RWPE2 (cell line): Measurements from ENCODE around the gene CNNM2.
"Not testable (repeated sequence)": the region's sequence is repeated elsewhere in the genome, so short reads cannot be mapped to it uniquely, and the experiment has no call there.

Source experiments
- ATAC-seq: fragments of 200-7000 bp; cut with Tn5 transposase; 3 replicates; pipeline ENCODE4 v1.9.1; 2021; ENCODE audit warnings: low read depth
- DNase-seq: peaks from one replicate; pipeline ENCODE4 v3.0.0-alpha.2; 2020; ENCODE audit warnings: low spot score
- H3K27ac ChIP-seq: fragments of 450-650 bp; 2 replicates; pipeline ENCODE4 v1.5.1; 2017; ENCODE audit warnings: mild to moderate bottlenecking; ENCODE audit not compliant: poor library complexity, severe bottlenecking
- H3K27me3 ChIP-seq: fragments of 250-450 bp; sonication (Bioruptor Pico); 2 replicates; pipeline ENCODE4 v1.5.1; 2021; ENCODE audit warnings: mild to moderate bottlenecking, moderate library complexity; ENCODE audit not compliant: insufficient read depth, poor library complexity, severe bottlenecking
- H3K36me3 ChIP-seq: fragments of 250-450 bp; sonication (Bioruptor Pico); 2 replicates; pipeline ENCODE4 v1.5.1; 2020; ENCODE audit warnings: low read depth, mild to moderate bottlenecking, moderate library complexity
- H3K4me1 ChIP-seq: fragments of 250-450 bp; sonication (Bioruptor Pico); 2 replicates; pipeline ENCODE4 v1.5.1; 2021; ENCODE audit warnings: mild to moderate bottlenecking, moderate library complexity; ENCODE audit not compliant: insufficient read depth, poor library complexity, severe bottlenecking
- H3K4me3 ChIP-seq: fragments of 250-450 bp; sonication (Bioruptor Pico); 2 replicates; pipeline ENCODE4 v1.5.1; 2021; ENCODE audit warnings: mild to moderate bottlenecking, moderate library complexity; ENCODE audit not compliant: severe bottlenecking
- H3K9me3 ChIP-seq: fragments of 250-450 bp; sonication (Bioruptor Pico); 2 replicates; pipeline ENCODE4 v1.5.1; 2021; ENCODE audit warnings: mild to moderate bottlenecking, moderate library complexity; ENCODE audit not compliant: severe bottlenecking
- CTCF ChIP-seq: fragments of 450-650 bp; IDR thresholded peaks from one replicate; pipeline ENCODE4 v1.5.1; 2017; ENCODE audit warnings: mild to moderate bottlenecking, moderate library complexity; ENCODE audit not compliant: poor library complexity, severe bottlenecking

CNNM2 gene

DNA sequence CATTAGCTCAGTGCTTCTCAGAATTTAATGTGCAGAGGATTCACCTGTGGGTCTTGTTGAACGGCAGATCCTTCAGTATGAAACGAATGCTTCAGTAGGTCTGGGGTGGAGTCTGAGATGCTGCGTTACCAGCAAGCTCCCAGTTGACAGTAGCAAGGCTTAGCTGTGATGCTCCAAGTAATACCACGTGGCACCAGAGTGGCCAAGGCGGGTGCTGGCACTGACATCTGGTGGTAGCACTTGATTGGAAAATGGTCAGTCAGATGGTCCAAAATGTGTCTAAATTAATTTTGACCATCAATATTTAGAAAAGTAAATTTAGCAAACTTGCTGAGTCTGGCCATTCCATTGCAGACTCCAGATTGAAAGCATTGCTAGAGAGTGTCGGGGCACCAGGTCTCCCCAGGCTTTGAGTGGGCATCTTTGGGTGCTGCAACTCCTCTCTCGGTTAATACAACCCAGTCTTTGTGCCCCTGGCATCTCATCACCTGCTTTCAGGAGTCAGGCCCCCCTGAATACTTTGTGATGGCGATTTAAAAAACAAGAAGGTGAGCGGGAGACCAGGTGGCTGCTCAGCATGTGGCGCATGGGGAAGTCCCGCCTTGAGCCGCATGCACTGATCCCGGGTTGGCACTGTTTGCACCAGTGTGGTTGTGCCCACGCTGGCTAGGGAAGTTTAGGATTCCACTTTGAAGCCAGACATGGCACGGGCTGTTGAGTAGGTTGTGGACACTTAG lies 144.9 kb downstream of the CNNM2 start:
- Histone ChIP-seq H3K27me3 (no peaks in the 10 kb centered on the region), H3K4me1 (no peaks in the 10 kb centered on the region), H3K27ac (no peak overlapping the region), H3K4me3 (no peak overlapping the region), H3K36me3 (no peaks in the 10 kb centered on the region), H3K9me3 (no peaks in the 10 kb centered on the region)
- peak; percentile 31 for TF ChIP-seq CTCF
- ATAC-seq (peak; percentile 52; the same call in 1 of the 3 replicates), DNase-seq (no peak)

DNA sequence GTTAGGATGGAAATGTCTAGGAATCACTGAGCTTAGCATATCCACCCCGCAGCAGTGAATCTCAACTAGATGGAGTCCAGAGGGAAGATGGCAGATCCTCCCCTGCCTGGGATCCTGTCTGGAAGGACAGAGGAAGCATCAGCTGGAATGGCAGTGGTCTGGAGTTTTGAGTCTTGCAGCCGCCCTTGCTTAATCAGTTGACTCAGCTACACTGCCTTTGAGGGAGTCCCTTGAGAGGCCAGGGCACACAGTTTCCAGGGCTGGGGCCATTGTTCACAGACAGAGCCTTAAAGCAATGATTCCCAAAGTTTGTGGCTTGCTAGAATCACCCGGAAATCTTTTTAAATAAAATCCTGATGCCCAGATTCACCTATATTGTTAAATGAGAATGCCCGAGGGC lies 146.9 kb downstream of the CNNM2 start:
- DNase-seq, result no peak
- Histone ChIP-seq H3K4me1 (no peaks in the 10 kb centered on the region), H3K27ac (no peak overlapping the region), H3K9me3 (no peaks in the 10 kb centered on the region), H3K27me3 (no peaks in the 10 kb centered on the region), H3K4me3 (no peak overlapping the region), H3K36me3 (no peaks in the 10 kb centered on the region)
- no peak for ATAC-seq
- TF ChIP-seq CTCF, result no peak

DNA sequence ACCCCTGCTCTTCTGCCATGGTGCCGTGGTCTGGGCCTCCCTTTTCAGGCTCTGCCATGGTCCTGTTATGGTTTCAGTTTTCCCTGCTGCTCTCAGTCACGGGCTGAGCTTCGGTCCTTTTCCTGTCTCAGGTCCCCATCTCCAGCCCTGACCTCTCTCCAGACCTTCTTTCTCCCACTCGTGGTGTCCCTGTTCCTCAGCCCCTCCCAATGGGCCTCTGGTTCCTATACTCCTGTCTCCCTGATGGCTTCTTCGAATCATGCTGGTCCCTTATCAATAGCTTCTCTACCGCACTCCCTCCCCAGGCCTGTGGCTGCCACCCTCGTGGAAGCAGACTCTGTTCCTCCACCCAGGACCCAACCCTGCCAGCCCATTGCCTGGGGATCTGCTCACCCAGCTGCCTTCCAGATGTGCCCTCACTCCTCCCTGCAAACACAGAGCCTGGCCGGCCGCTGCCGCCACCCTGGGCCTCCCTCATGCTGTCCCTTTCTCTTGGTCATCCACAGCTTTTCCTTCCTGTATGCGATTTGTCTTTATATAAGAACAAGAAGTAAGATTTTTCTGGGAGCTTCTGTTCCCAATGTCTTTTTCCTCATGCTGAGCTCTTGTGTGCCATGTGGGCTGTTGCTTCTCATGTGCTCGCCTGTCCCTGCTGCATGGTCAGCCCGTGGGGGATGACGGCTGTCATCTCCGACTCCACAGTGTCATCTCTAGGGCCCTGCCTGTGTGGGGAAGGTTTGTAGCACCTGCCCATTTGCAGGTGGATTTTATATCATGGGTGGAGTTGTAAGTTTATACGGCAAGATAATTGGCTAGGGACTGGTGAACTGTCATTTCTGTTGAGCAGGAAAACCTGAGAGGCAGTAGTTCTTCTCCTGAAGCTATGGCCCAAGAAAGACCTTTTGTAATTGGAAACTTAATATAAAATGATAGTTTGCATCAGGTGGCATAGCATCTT lies 148.3 kb downstream of the CNNM2 start:
- no peak for DNase-seq
- no peaks in the 10 kb centered on the region for H3K4me1 ChIP-seq
- H3K27me3 ChIP-seq, result no peaks in the 10 kb centered on the region
- no peak overlapping the region for H3K4me3 ChIP-seq
- H3K27ac ChIP-seq, result no peak overlapping the region
- no peak for ATAC-seq
- H3K9me3 ChIP-seq, result no peaks in the 10 kb centered on the region
- TF ChIP-seq CTCF, result no peak
- no peaks in the 10 kb centered on the region for H3K36me3 ChIP-seq

- not testable (repeated sequence) for H3K9me3 ChIP-seq, H3K27ac ChIP-seq, DNase-seq, H3K4me1 ChIP-seq, ATAC-seq, H3K36me3 ChIP-seq, H3K4me3 ChIP-seq, H3K27me3 ChIP-seq
These were observed 149.0 kb downstream of the CNNM2 start for GRCh38 chr10:103067099-103067477.

- no peak for DNase-seq
- Histone ChIP-seq H3K36me3 (no peaks in the 10 kb centered on the region), H3K4me3 (no peak overlapping the region), H3K4me1 (no peaks in the 10 kb centered on the region), H3K27ac (no peak overlapping the region), H3K9me3 (no peaks in the 10 kb centered on the region), H3K27me3 (no peaks in the 10 kb centered on the region)
- no peak for ATAC-seq
- no peak for TF ChIP-seq CTCF
These were observed 149.4 kb downstream of the CNNM2 start for GRCh38 chr10:103067484-103067883.
